T-cell (primary cell): Measurements from ENCODE around the gene MYO1C. TPM values are rescaled to one million over a fixed set of nuclear protein-coding genes. Genes with fewer than 3 reads are reported as not detected.

Experiments
- ATAC-seq, 4 experiments: fragments of 200-7000 bp in 3 of 4; fragments of 150-1000 bp in 1 of 4; cut with Tn5 transposase; replicated peaks in 1 of 4; 1 replicate in 3 of 4; 2 replicates in 1 of 4; pipeline ENCODE4 v1.10.0; 2021; ENCODE audit warnings: moderate library complexity in 3 of 4, mild to moderate bottlenecking in 2 of 4, moderate number of reproducible peaks in 1 of 4
- CTCF ChIA-PET, 2 donors: fragments of 300-600 bp; sonication (Branson Sonifier 250); formaldehyde crosslinking; loops; one replicate each; lab custom pipeline; 2022; ENCODE audit warnings: antibody characterized with exemption in 2 of 2; lab: Charles Lee
- POLR2A ChIA-PET, 2 donors: fragments of 300-600 bp; sonication (Branson Sonifier 250); formaldehyde crosslinking; loops; one replicate each; lab custom pipeline; 2022; ENCODE audit warnings: antibody characterized with exemption in 2 of 2; lab: Charles Lee
- DNase-seq, 35 experiments: peaks; one replicate each; pipeline versions ENCODE4 v3.0.0 to v3.0.0-alpha.2; 2013 to 2023
- H3K27ac ChIP-seq: one replicate; pipeline ENCODE4 v1.5.1; 2013; ENCODE audit warnings: low read length
- H3K27me3 ChIP-seq, 2 experiments: replicated peaks in 1 of 2; 1 replicate in 1 of 2; 2 replicates in 1 of 2; pipeline versions ENCODE4 v1.6.1 to v1.7.0; 2013; ENCODE audit warnings: low read length in 1 of 2, mixed read lengths in 1 of 2; ENCODE audit not compliant: control insufficient read depth in 2 of 2, insufficient read depth in 2 of 2; ENCODE audit errors: extremely low read depth in 1 of 2
- H3K36me3 ChIP-seq, 2 donors: 1 replicate in 1 of 2; 2 replicates in 1 of 2; pipeline versions ENCODE4 v1.6.1 to v1.7.0; 2013; ENCODE audit warnings: low read length in 1 of 2; ENCODE audit not compliant: control insufficient read depth in 2 of 2, insufficient read depth in 1 of 2; ENCODE audit errors: extremely low read depth in 1 of 2
- H3K4me1 ChIP-seq, 2 experiments: 1 replicate in 1 of 2; 2 replicates in 1 of 2; pipeline versions ENCODE4 v1.6.1 to v1.7.0; 2013; ENCODE audit warnings: low read length in 2 of 2, mixed read lengths in 1 of 2; ENCODE audit not compliant: insufficient read depth in 2 of 2, control insufficient read depth in 1 of 2; ENCODE audit errors: extremely low read depth in 1 of 2
- H3K4me3 ChIP-seq, 2 donors: 1 replicate in 1 of 2; 2 replicates in 1 of 2; pipeline versions ENCODE4 v1.5.1 to v1.7.0; 2013; ENCODE audit warnings: mild to moderate bottlenecking in 2 of 2, low read length in 1 of 2, moderate library complexity in 1 of 2; ENCODE audit not compliant: control insufficient read depth in 1 of 2; ENCODE audit errors: extremely low read depth in 1 of 2
- H3K9me3 ChIP-seq: 2 replicates; pipeline ENCODE4 v1.7.0; 2013
- H3K27ac Mint-ChIP-seq, 2 donors: one replicate each; pipeline ENCODE4 v1.8.0; 2020 to 2021; ENCODE audit warnings: mild to moderate bottlenecking in 2 of 2, mixed read lengths in 2 of 2
- H3K27me3 Mint-ChIP-seq, 2 donors: one replicate each; pipeline ENCODE4 v1.8.0; 2021 to 2022; ENCODE audit warnings: mixed read lengths in 2 of 2
- H3K36me3 Mint-ChIP-seq: one replicate; pipeline ENCODE4 v1.8.0; 2021; ENCODE audit warnings: mixed read lengths
- H3K4me1 Mint-ChIP-seq, 3 donors: one replicate each; pipeline ENCODE4 v1.8.0; 2020 to 2022; ENCODE audit warnings: mixed read lengths in 3 of 3, mild to moderate bottlenecking in 1 of 3
- H3K4me3 Mint-ChIP-seq, 3 donors: one replicate each; pipeline ENCODE4 v1.8.0; 2020 to 2022; ENCODE audit warnings: mild to moderate bottlenecking in 3 of 3, mixed read lengths in 3 of 3, moderate library complexity in 3 of 3
- H3K9me3 Mint-ChIP-seq, 3 donors: one replicate each; pipeline ENCODE4 v1.8.0; 2020 to 2022; ENCODE audit warnings: mixed read lengths in 3 of 3
- WGBS: methylation state at CpG from one replicate; pipeline ENCODE4 v1.1.5; 2013; ENCODE audit warnings: missing lambda C conversion rate; ENCODE audit not compliant: insufficient coverage; 5-methylcytosine and 5-hydroxymethylcytosine counted together
- total RNA-seq, 35 experiments: library from RNA in 6 of 35; stranded (reverse) in 6 of 35; fragments of 120-200 nt in 1 of 35; gene quantifications; one replicate each; pipeline versions ENCODE4 v1.2.1 to v1.2.4 and lab custom pipeline; 2013 to 2026

The MYO1C gene
- total RNA-seq, 5 donors from 2014 or later (not counting 1 experiment from before 2014, with no cell fraction given) = 18.0 to 41.5 (median 31.2) TPM

- H3K36me3 ChIP-seq = peaks cover 0 to 6% of the 10 kb centered on the region in 2 donors
- H3K4me3 Mint-ChIP-seq = no peak overlapping the region
- POLR2A ChIA-PET = interaction anchor here in 1 of 2 donors (0.7 kb wide), 1 partner anchor 30 kb away, joined by 9 read pairs; no protein-coding TSS in a partner anchor
- ATAC-seq (no peak), DNase-seq (no peak)
- CTCF ChIA-PET = interaction anchor here in 1 of 2 donors (0.6 kb wide), 1 partner anchor 127 kb away, joined by 5 read pairs; no protein-coding TSS in a partner anchor
- peaks cover 14 to 19% (median 17%) of the 10 kb centered on the region in 3 donors for H3K4me1 Mint-ChIP-seq
- H3K36me3 Mint-ChIP-seq = peaks cover 4% of the 10 kb centered on the region
- H3K27me3 ChIP-seq = peaks cover 0 to 3% of the 10 kb centered on the region in 2 experiments
- H3K4me3 ChIP-seq = no peak overlapping the region
- no peak overlapping the region for H3K27ac Mint-ChIP-seq
- H3K9me3 ChIP-seq = no peaks in the 10 kb centered on the region
- no peaks in the 10 kb centered on the region for H3K9me3 Mint-ChIP-seq
- H3K27me3 Mint-ChIP-seq = no peaks in the 10 kb centered on the region
- WGBS = 92% methylated on average over 18 of the region's 31 CpGs
- H3K4me1 ChIP-seq = peaks cover 9 to 16% of the 10 kb centered on the region in 2 experiments
- no peak overlapping the region for H3K27ac ChIP-seq
Measured at GRCh38 chr17:1474402-1475189, 17.9 kb downstream of the MYO1C start.

- H3K27ac Mint-ChIP-seq = peak overlapping the region; percentile 10 to 14
- Histone ChIP-seq H3K27me3 (peaks cover 0 to 3% of the 10 kb centered on the region in 2 experiments), H3K9me3 (no peaks in the 10 kb centered on the region), H3K4me3 (no peak overlapping the region), H3K27ac (no peak overlapping the region), H3K4me1 (peaks cover 9 to 16% of the 10 kb centered on the region in 2 experiments), H3K36me3 (peaks cover 0 to 6% of the 10 kb centered on the region in 2 donors)
- H3K4me3 Mint-ChIP-seq = peak overlapping the region in 1 of 3 donors; percentile 22
- 39% methylated on average over 7 of the region's 10 CpGs for WGBS
- H3K27me3 Mint-ChIP-seq = no peaks in the 10 kb centered on the region
- ChIA-PET CTCF (no interaction called here), POLR2A (interaction anchor here in 1 of 2 donors (0.6 kb wide), 1 partner anchor 33 kb away, joined by 6 read pairs; no protein-coding TSS in a partner anchor)
- peaks cover 11% of the 10 kb centered on the region for H3K36me3 Mint-ChIP-seq
- peak; percentile 74 to 95 (median 80) for ATAC-seq
- H3K9me3 Mint-ChIP-seq = no peaks in the 10 kb centered on the region
- DNase-seq = peak in 20 of 35 experiments; percentile 25 to 70 (median 43)
- peaks cover 14 to 19% (median 17%) of the 10 kb centered on the region in 3 donors for H3K4me1 Mint-ChIP-seq
Measured at GRCh38 chr17:1473841-1474240, 18.6 kb downstream of the MYO1C start.

- DNase-seq = peak in 4 of 35 experiments; percentile 20 to 42 (median 30)
- peak overlapping the region in 1 of 2 donors; percentile 46 for H3K27ac Mint-ChIP-seq
- Histone ChIP-seq H3K27me3 (peaks cover 0 to 3% of the 10 kb centered on the region in 2 experiments), H3K9me3 (no peaks in the 10 kb centered on the region), H3K4me1 (peaks cover 9 to 16% of the 10 kb centered on the region in 2 experiments), H3K36me3 (peaks cover 0 to 1% of the 10 kb centered on the region in 2 donors), H3K27ac (no peak overlapping the region), H3K4me3 (no peak overlapping the region)
- peak overlapping the region in 1 of 3 donors; percentile 22 for H3K4me3 Mint-ChIP-seq
- 22% methylated on average over 4 of the region's 11 CpGs for WGBS
- H3K9me3 Mint-ChIP-seq = no peaks in the 10 kb centered on the region
- POLR2A ChIA-PET = interaction anchor here in 1 of 2 donors (0.6 kb wide), 1 partner anchor 32 kb away, joined by 6 read pairs; no protein-coding TSS in a partner anchor
- CTCF ChIA-PET = no interaction called here
- ATAC-seq = peak; percentile 49 to 76 (median 66)
- H3K4me1 Mint-ChIP-seq = peaks cover 14 to 19% (median 17%) of the 10 kb centered on the region in 3 donors
- no peaks in the 10 kb centered on the region for H3K27me3 Mint-ChIP-seq
- H3K36me3 Mint-ChIP-seq = peaks cover 16% of the 10 kb centered on the region
Measured at GRCh38 chr17:1473170-1473569, 19.3 kb downstream of the MYO1C start.

- Histone ChIP-seq H3K27ac (no peak overlapping the region), H3K36me3 (no peaks in the 10 kb centered on the region), H3K9me3 (no peaks in the 10 kb centered on the region), H3K27me3 (peaks cover 0 to 3% of the 10 kb centered on the region in 2 experiments), H3K4me3 (no peak overlapping the region), H3K4me1 (peaks cover 9 to 16% of the 10 kb centered on the region in 2 experiments)
- CTCF ChIA-PET = no interaction called here
- no peak overlapping the region for H3K27ac Mint-ChIP-seq
- no peaks in the 10 kb centered on the region for H3K27me3 Mint-ChIP-seq
- no peak for ATAC-seq
- peaks cover 18% of the 10 kb centered on the region for H3K36me3 Mint-ChIP-seq
- 96% methylated on average over 35 of the region's 42 CpGs for WGBS
- no peak for DNase-seq
- H3K4me1 Mint-ChIP-seq = peaks cover 14 to 19% (median 17%) of the 10 kb centered on the region in 3 donors
- H3K9me3 Mint-ChIP-seq = no peaks in the 10 kb centered on the region
- no peak overlapping the region for H3K4me3 Mint-ChIP-seq
- POLR2A ChIA-PET = no interaction called here
Measured at GRCh38 chr17:1471911-1472821, 20.3 kb downstream of the MYO1C start.

- Histone ChIP-seq H3K4me1 (peaks cover 9 to 16% of the 10 kb centered on the region in 2 experiments), H3K4me3 (no peak overlapping the region), H3K9me3 (no peaks in the 10 kb centered on the region), H3K27ac (no peak overlapping the region), H3K27me3 (peaks cover 0 to 3% of the 10 kb centered on the region in 2 experiments), H3K36me3 (no peaks in the 10 kb centered on the region)
- Mint-ChIP-seq H3K36me3 (peaks cover 18% of the 10 kb centered on the region), H3K4me1 (peaks cover 14 to 19% (median 17%) of the 10 kb centered on the region in 3 donors), H3K27ac (no peak overlapping the region), H3K27me3 (no peaks in the 10 kb centered on the region), H3K4me3 (no peak overlapping the region), H3K9me3 (no peaks in the 10 kb centered on the region)
- WGBS = 97% methylated on average over 13 of the region's 15 CpGs
- ATAC-seq (no peak), DNase-seq (no peak)
- CTCF ChIA-PET = no interaction called here
- POLR2A ChIA-PET = no interaction called here
Measured at GRCh38 chr17:1471490-1471889, 21.0 kb downstream of the MYO1C start.
